H1 (cell line): ENCODE results near the gene TYR.

Source experiments
- ATF2 ChIP-seq: IDR thresholded peaks from 2 replicates; pipeline ENCODE4 v1.6.1; 2012; ENCODE audit warnings: low read length, inconsistent platforms
- CTCF ChIP-seq, 3 experiments: IDR thresholded peaks; 1 replicate in 2 of 3; 2 replicates in 1 of 3; pipeline versions ENCODE4 v1.5.1 to v1.6.1; 2011; ENCODE audit warnings: low read length in 3 of 3, mild to moderate bottlenecking in 3 of 3, inconsistent platforms in 2 of 3, low read depth in 1 of 3, moderate library complexity in 1 of 3; ENCODE audit not compliant: insufficient read depth in 1 of 3; ENCODE audit errors: control extremely low read depth in 1 of 3

DNA sequence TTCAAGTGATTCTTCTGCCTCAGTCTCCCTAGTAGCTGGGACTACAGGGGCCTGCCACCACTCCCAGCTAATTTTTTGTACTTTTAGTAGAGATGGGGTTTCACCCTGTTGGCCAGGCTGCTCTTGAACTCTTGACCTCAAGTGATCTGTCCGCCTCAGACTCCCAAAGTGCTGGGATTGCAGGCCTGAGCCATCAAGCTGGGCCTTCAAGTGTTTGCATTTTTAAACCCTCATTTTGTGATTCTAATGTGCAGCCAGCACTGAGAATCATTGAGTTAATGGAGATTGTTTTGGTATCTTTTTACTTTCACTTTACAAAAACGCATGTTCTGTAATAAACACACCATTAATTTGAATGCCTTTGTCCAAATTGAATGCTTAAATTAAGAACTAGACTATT lies 3.4 kb downstream of the TYR start:
- TF ChIP-seq CTCF (IDR thresholded peaks at IDR 0.05; ENCODE audit: control extremely low read depth in 1 of 3, insufficient read depth in 1 of 3, low read depth in 1 of 3, low read length in 3 of 3) (no peak), ATF2 (no peak)
